ENCODE results near the gene SCGB1C2. TPM values are rescaled to one million over a fixed set of nuclear protein-coding genes. Genes with fewer than 3 reads are reported as not detected.

The SCGB1C2 gene
- total and polyA plus RNA-seq, 3 donors from 2014 or later = not detected

DNA sequence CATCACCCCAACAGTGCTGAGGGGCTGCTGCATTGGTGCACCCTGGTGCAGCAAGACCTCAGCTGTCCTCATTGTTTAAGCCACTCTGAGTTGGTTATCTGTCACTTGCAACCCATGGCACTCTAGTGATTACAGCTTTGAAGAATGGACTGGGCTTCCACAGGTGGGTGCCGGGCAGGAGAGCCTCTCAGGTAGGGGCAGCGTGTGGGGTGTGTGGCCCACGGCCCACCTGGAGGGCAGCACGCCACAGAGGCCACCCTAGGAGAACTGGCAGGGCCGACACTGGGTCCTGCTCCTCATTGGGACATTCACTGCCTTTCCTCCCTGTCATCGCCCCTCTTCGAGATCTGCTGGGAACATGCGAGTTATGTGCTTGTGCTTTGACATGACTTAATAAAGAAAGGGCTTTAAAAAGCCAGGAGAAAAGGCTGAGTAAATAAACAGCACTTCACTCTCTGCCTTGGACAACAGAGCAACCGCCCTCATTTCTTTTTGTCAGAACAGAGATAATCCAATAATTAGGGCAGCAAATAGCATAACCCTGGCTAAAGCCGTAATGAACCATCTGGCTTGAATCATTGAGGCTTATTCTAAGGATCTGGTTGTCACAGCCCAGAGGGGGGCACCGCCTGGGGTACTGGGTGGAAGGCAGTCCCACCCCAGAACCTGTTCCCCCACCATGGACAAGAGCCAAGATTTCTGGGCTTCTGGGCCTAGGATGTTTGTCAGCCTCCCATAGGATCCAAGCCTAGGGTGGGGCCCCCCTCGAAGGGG, 41.1 kb downstream of the SCGB1C2 start:
- TF ChIP-seq, protein P1, sequence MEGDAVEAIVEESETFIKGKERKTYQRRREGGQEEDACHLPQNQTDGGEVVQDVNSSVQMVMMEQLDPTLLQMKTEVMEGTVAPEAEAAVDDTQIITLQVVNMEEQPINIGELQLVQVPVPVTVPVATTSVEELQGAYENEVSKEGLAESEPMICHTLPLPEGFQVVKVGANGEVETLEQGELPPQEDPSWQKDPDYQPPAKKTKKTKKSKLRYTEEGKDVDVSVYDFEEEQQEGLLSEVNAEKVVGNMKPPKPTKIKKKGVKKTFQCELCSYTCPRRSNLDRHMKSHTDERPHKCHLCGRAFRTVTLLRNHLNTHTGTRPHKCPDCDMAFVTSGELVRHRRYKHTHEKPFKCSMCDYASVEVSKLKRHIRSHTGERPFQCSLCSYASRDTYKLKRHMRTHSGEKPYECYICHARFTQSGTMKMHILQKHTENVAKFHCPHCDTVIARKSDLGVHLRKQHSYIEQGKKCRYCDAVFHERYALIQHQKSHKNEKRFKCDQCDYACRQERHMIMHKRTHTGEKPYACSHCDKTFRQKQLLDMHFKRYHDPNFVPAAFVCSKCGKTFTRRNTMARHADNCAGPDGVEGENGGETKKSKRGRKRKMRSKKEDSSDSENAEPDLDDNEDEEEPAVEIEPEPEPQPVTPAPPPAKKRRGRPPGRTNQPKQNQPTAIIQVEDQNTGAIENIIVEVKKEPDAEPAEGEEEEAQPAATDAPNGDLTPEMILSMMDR (IDR thresholded peaks at IDR 0.05) = no peak
- no peak for TF ChIP-seq POLR2A (IDR thresholded peaks at IDR 0.05)
- Histone ChIP-seq H3K27me3 (no peaks in the 10 kb centered on the region), H3K36me3 (ENCODE audit: low read depth, missing control alignments) (no peaks in the 10 kb centered on the region), H3K27ac (no peak overlapping the region), H3K9me3 (no peaks in the 10 kb centered on the region), H3K4me1 (no peaks in the 10 kb centered on the region), H3K4me3 (no peak overlapping the region)
- intact Hi-C loops (cut with DNase I; ENCODE audit: low total_unique reads) = no loop called here
- 87 to 90% methylated on average over 7 to 12 of the region's 12 CpGs for WGBS, 2 donors
- no peak for DNase-seq

DNA sequence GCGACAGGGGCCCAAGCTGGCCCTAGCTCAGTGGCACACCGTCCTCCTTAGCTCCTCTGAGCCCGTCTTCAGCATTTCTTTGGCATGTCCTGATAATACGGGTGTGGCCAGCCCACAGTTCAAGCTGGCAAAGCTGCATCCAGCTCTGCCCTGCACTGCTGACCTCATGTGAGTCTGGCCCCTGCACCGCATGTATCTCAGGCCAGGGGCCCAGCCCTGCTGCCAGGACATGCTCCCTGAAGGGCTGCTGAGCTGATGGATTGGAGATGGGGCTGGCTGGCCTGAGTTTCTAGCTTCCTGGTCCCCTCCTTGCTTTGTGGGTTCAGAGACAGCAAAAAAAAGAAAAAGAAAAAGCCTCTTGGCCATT, 41.7 kb downstream of the SCGB1C2 start:
- H3K36me3 ChIP-seq (ENCODE audit: low read depth, missing control alignments) = no peaks in the 10 kb centered on the region
- no peak for DNase-seq
- no peaks in the 10 kb centered on the region for H3K27me3 ChIP-seq
- no peaks in the 10 kb centered on the region for H3K9me3 ChIP-seq
- H3K4me3 ChIP-seq = no peak overlapping the region
- no peak overlapping the region for H3K27ac ChIP-seq
- intact Hi-C loops (cut with DNase I; ENCODE audit: low total_unique reads) = no loop called here
- H3K4me1 ChIP-seq = no peaks in the 10 kb centered on the region
- no peak for TF ChIP-seq POLR2A (IDR thresholded peaks at IDR 0.05)
- TF ChIP-seq, protein P1 (IDR thresholded peaks at IDR 0.05) = no peak
- 60 to 86% methylated on average over 1 to 5 of the region's 5 CpGs for WGBS, 2 donors

DNA sequence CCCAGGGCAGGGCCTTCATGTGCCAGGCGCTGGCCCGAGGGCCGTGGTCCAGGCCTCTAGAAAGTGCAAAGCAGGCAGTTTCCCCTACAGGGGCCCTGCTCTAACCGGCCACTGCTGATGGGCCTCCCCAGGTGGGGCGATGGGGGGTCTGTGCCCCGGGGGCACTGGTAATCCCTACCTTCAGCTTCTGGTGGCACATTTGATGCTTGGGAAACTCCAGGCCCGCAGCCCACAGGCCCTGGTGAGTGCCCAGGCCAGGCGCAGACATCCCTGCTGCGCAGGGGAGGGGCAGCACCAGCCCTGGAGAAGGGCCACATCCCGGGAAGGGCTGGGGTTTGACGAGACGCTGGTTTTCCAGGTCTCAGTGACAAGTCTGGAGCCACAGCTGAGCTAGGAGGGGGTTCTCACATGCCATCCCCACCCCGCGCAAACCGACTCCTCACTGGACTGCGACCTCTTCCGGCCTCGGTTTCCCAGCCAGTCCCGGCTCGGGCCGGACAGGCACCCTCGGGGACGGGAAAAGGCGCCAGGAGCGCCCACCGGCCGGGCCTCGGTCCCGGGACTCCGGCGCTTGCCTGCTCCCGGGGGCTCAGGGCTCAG, 42.5 kb downstream of the SCGB1C2 start:
- no peaks in the 10 kb centered on the region for H3K27me3 ChIP-seq
- intact Hi-C loops (cut with DNase I; ENCODE audit: low total_unique reads) = no loop called here
- H3K4me1 ChIP-seq = no peaks in the 10 kb centered on the region
- WGBS, 2 donors = 20 to 40% methylated on average over 11 to 32 of the region's 32 CpGs
- H3K4me3 ChIP-seq = peak overlapping the region; percentile 32 to 47
- no peaks in the 10 kb centered on the region for H3K36me3 ChIP-seq (ENCODE audit: low read depth, missing control alignments)
- H3K27ac ChIP-seq = no peak overlapping the region
- H3K9me3 ChIP-seq = no peaks in the 10 kb centered on the region
- DNase-seq = no peak
- no peak for TF ChIP-seq POLR2A (IDR thresholded peaks at IDR 0.05)
- TF ChIP-seq, protein P1 (IDR thresholded peaks at IDR 0.05) = no peak

DNA sequence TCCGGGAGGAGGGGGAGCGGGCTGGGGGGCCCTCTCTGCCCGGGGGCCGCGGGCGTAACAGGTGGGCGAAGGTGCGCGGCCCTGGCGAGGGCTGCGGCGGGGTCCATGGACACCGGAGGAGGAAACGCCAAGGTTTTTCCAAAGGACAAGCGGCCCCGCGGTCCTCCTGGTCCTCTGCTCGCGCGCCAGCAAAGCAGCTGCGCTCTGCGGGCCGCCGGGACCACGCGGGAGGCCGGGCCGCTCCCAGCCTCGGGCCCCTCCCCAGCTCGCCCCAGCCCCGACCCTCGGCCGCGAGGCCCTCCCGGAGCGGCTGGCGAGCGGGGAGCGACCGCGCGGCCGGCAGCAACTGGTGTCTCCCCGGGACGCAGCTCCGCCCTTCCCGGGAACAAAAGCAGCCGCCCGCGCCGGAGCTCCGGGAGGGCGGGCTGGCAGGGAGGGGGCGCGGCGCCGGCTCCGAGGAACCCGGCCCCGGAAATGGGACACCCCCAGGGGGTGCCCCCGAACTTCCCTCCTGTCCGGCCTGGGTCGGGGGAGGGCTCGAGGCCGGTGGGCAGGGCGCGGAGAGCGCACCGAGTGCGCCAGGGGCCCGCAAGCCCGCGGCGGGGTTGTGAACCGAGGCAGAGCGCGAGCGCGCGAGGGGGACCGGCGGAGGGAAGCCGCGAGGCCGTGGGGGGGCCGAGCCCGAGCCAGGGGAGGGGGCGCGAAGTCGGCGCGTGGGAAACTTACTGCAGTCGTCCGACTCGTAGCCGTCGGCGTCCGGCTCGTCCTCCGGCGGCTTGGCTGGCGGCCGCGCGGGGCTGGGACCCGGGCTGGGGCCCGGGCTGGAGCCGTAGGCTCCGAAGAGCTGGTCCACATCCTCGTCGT, 43.2 kb downstream of the SCGB1C2 start:
- Histone ChIP-seq H3K27me3 (no peaks in the 10 kb centered on the region), H3K4me3 (peak overlapping the region; percentile 32 to 47), H3K27ac (no peak overlapping the region), H3K4me1 (no peaks in the 10 kb centered on the region), H3K9me3 (no peaks in the 10 kb centered on the region), H3K36me3 (ENCODE audit: low read depth, missing control alignments) (no peaks in the 10 kb centered on the region)
- DNase-seq = no peak
- WGBS, 2 donors = 1% methylated on average over 86 of the region's 112 CpGs; no CpG with 5 or more reads in 1 of the 2 donors
- TF ChIP-seq, protein P1 (IDR thresholded peaks at IDR 0.05) = no peak
- no peak for TF ChIP-seq POLR2A (IDR thresholded peaks at IDR 0.05)
- intact Hi-C loops (cut with DNase I; ENCODE audit: low total_unique reads) = no loop called here
